ENCODE measurements around the gene CYTH1.

- TF ChIP-seq CTCF (IDR thresholded peaks at IDR 0.05) (no peak), EZH2 (IDR thresholded peaks at IDR 0.05; ENCODE audit: borderline replicate concordance, insufficient read depth, low read depth, low read length, poor library complexity, severe bottlenecking) (no peak)
Measured at GRCh38 chr17:78747488-78747887, 34.6 kb downstream of the CYTH1 start.

Measured in B cell (primary cell).